ENCODE data around the gene THAP2.
A peak's percentile ranks its signal among the peaks of the same experiment; 100 is the strongest.
"Not testable (repeated sequence)": the region's sequence is repeated elsewhere in the genome, so short reads cannot be mapped to it uniquely, and the experiment has no call there.

THAP2 gene

GRCh38 chr12:71693126-71693525 lies 29.0 kb downstream of the THAP2 start:
- Histone ChIP-seq H3K79me2 (ENCODE audit: control insufficient read depth, low read length) (peaks cover 77% of the 10 kb centered on the region), H3K4me1 (ENCODE audit: control insufficient read depth, low read length) (peaks cover 74% of the 10 kb centered on the region), H3K4me3 (ENCODE audit: low read length) (peak overlapping the region; percentile 81), H3K27me3 (ENCODE audit: control insufficient read depth, low read length) (no peaks in the 10 kb centered on the region), H4K20me1 (ENCODE audit: control insufficient read depth, insufficient read depth, low read depth, low read length) (no peaks in the 10 kb centered on the region), H3K4me2 (ENCODE audit: low read length) (peak overlapping the region; percentile 89), H3K36me3 (ENCODE audit: control insufficient read depth, low read length) (peaks cover 80% of the 10 kb centered on the region), H3K9me3 (ENCODE audit: control insufficient read depth, insufficient read depth, low read length) (no peaks in the 10 kb centered on the region), H3F3A (ENCODE audit: control insufficient read depth, insufficient read depth) (peaks cover 23% of the 10 kb centered on the region), H3K9me2 (replicated peaks; ENCODE audit: control insufficient read depth, low read length) (no peaks in the 10 kb centered on the region), H3K27ac (ENCODE audit: low read depth, low read length) (peak overlapping the region; percentile 98)
- no peak for TF ChIP-seq EZH2phosphoT487 (IDR thresholded peaks at IDR 0.05; ENCODE audit: borderline replicate concordance, low read length)
- no peak for TF ChIP-seq CTCF (IDR thresholded peaks at IDR 0.05; ENCODE audit: low read depth, low read length, poor library complexity, severe bottlenecking)

- peak overlapping the region; percentile 98 for H3K27ac ChIP-seq (ENCODE audit: low read depth, low read length)
- peak overlapping the region; percentile 81 for H3K4me3 ChIP-seq (ENCODE audit: low read length)
- not testable (repeated sequence) for H3K9me3 ChIP-seq (ENCODE audit: control insufficient read depth, insufficient read depth, low read length); H4K20me1 ChIP-seq (ENCODE audit: control insufficient read depth, insufficient read depth, low read depth, low read length); H3K9me2 ChIP-seq (replicated peaks; ENCODE audit: control insufficient read depth, low read length); H3K27me3 ChIP-seq (ENCODE audit: control insufficient read depth, low read length)
- peaks cover 70% of the 10 kb centered on the region for H3K4me1 ChIP-seq (ENCODE audit: control insufficient read depth, low read length)
- peaks cover 72% of the 10 kb centered on the region for H3K79me2 ChIP-seq (ENCODE audit: control insufficient read depth, low read length)
- H3K36me3 ChIP-seq (ENCODE audit: control insufficient read depth, low read length): peaks cover 86% of the 10 kb centered on the region
- H3F3A ChIP-seq (ENCODE audit: control insufficient read depth, insufficient read depth): peaks cover 22% of the 10 kb centered on the region
- H3K4me2 ChIP-seq (ENCODE audit: low read length): peak overlapping the region; percentile 89
Measured at GRCh38 chr12:71693651-71694050, 29.6 kb downstream of the THAP2 start.

- Histone ChIP-seq H3K9me2 (replicated peaks; ENCODE audit: control insufficient read depth, low read length) (no peaks in the 10 kb centered on the region), H3K79me2 (ENCODE audit: control insufficient read depth, low read length) (peaks cover 66% of the 10 kb centered on the region), H3K36me3 (ENCODE audit: control insufficient read depth, low read length) (peaks cover 90% of the 10 kb centered on the region), H3K4me2 (ENCODE audit: low read length) (peak overlapping the region; percentile 89), H3K27ac (ENCODE audit: low read depth, low read length) (peak overlapping the region; percentile 98), H3K4me1 (ENCODE audit: control insufficient read depth, low read length) (peaks cover 65% of the 10 kb centered on the region), H4K20me1 (ENCODE audit: control insufficient read depth, insufficient read depth, low read depth, low read length) (no peaks in the 10 kb centered on the region), H3K4me3 (ENCODE audit: low read length) (peak overlapping the region; percentile 81), H3K9me3 (ENCODE audit: control insufficient read depth, insufficient read depth, low read length) (no peaks in the 10 kb centered on the region), H3K27me3 (ENCODE audit: control insufficient read depth, low read length) (no peaks in the 10 kb centered on the region), H3F3A (ENCODE audit: control insufficient read depth, insufficient read depth) (peaks cover 21% of the 10 kb centered on the region)
- TF ChIP-seq CTCF (IDR thresholded peaks at IDR 0.05; ENCODE audit: low read depth, low read length, poor library complexity, severe bottlenecking): no peak
- no peak for TF ChIP-seq EZH2phosphoT487 (IDR thresholded peaks at IDR 0.05; ENCODE audit: borderline replicate concordance, low read length)
Measured at GRCh38 chr12:71694099-71694820, 30.2 kb downstream of the THAP2 start.

GRCh38 chr12:71695782-71696181 lies 31.7 kb downstream of the THAP2 start:
- Histone ChIP-seq H3K27ac (ENCODE audit: low read depth, low read length) (peak overlapping the region; percentile 98; the same call in 1 of the 2 replicates), H3K79me2 (ENCODE audit: control insufficient read depth, low read length) (peaks cover 50% of the 10 kb centered on the region), H3K4me3 (ENCODE audit: low read length) (no peak overlapping the region), H3K9me2 (replicated peaks; ENCODE audit: control insufficient read depth, low read length) (no peaks in the 10 kb centered on the region), H3K4me2 (ENCODE audit: low read length) (no peak overlapping the region), H3K27me3 (ENCODE audit: control insufficient read depth, low read length) (no peaks in the 10 kb centered on the region), H3K4me1 (ENCODE audit: control insufficient read depth, low read length) (peaks cover 50% of the 10 kb centered on the region), H3F3A (ENCODE audit: control insufficient read depth, insufficient read depth) (peaks cover 19% of the 10 kb centered on the region), H3K36me3 (ENCODE audit: control insufficient read depth, low read length) (peaks cover 90% of the 10 kb centered on the region), H4K20me1 (ENCODE audit: control insufficient read depth, insufficient read depth, low read depth, low read length) (no peaks in the 10 kb centered on the region), H3K9me3 (ENCODE audit: control insufficient read depth, insufficient read depth, low read length) (no peaks in the 10 kb centered on the region)
- no peak for TF ChIP-seq CTCF (IDR thresholded peaks at IDR 0.05; ENCODE audit: low read depth, low read length, poor library complexity, severe bottlenecking)
- no peak for TF ChIP-seq EZH2phosphoT487 (IDR thresholded peaks at IDR 0.05; ENCODE audit: borderline replicate concordance, low read length)

GRCh38 chr12:71702181-71702580 lies 38.1 kb downstream of the THAP2 start:
- H3K79me2 ChIP-seq (ENCODE audit: control insufficient read depth, low read length); H3K9me3 ChIP-seq (ENCODE audit: control insufficient read depth, insufficient read depth, low read length); H3K4me2 ChIP-seq (ENCODE audit: low read length); H4K20me1 ChIP-seq (ENCODE audit: control insufficient read depth, insufficient read depth, low read depth, low read length); H3K9me2 ChIP-seq (replicated peaks; ENCODE audit: control insufficient read depth, low read length); H3K4me1 ChIP-seq (ENCODE audit: control insufficient read depth, low read length); H3K27me3 ChIP-seq (ENCODE audit: control insufficient read depth, low read length); H3K4me3 ChIP-seq (ENCODE audit: low read length); H3K27ac ChIP-seq (ENCODE audit: low read depth, low read length); H3F3A ChIP-seq (ENCODE audit: control insufficient read depth, insufficient read depth): not testable (repeated sequence)
- H3K36me3 ChIP-seq (ENCODE audit: control insufficient read depth, low read length): peaks cover 74% of the 10 kb centered on the region

Data from DOHH2 (cell line).